ENCODE measurements around the gene C6orf118. TPM values are rescaled to one million over a fixed set of nuclear protein-coding genes. Genes with fewer than 3 reads are reported as not detected.

The C6orf118 gene
- total RNA-seq, 1 donor from 2014 or later, result 2.2 TPM

DNA sequence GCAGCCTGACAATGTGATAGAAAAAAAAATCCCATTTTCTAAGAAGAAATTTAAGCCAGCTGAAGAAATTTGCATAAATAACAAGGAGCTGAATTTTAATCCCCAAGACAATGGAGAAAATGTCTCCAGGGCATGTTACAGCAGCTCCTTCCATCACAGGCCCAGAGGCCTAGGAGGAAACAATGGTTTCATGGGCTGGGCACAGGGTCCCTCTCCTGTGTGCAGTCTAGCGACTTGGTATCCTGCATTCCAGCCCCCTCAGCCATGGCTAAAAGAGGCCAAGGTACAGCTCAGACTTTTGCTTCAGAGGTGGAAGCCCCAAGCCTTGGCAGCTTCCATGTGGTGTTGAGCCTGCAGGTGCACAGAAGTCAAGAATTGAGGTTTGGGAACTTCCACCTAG is 73.1 kb downstream of the C6orf118 start:
- Mint-ChIP-seq H3K4me1 (peaks cover 13% of the 10 kb centered on the region), H3K9me3 (peaks cover 28% of the 10 kb centered on the region), H3K36me3 (peaks cover 3% of the 10 kb centered on the region), H3K27ac (no peak overlapping the region), H3K27me3 (ENCODE audit: insufficient read depth, low read depth) (peaks cover 6% of the 10 kb centered on the region), H3K4me3 (no peak overlapping the region)
- Histone ChIP-seq H3K27ac (no peak overlapping the region), H3K4me1 (no peaks in the 10 kb centered on the region), H3K79me2 (ENCODE audit: low read depth) (no peaks in the 10 kb centered on the region), H3K27me3 (no peaks in the 10 kb centered on the region), H3K9me3 (ENCODE audit: low read depth) (no peaks in the 10 kb centered on the region), H3K36me3 (no peaks in the 10 kb centered on the region), H3F3A (ENCODE audit: low read depth) (no peaks in the 10 kb centered on the region), H4K20me1 (ENCODE audit: low read depth) (no peaks in the 10 kb centered on the region), H3K4me2 (no peak overlapping the region), H3K9ac (no peak overlapping the region), H2AFZ (replicated peaks) (no peak overlapping the region), H3K4me3 (no peak overlapping the region)
- no peak for DNase-seq (ENCODE audit: low spot score)
- TF ChIP-seq EZH2 (IDR thresholded peaks at IDR 0.05) (no peak), EZH2phosphoT487 (IDR thresholded peaks at IDR 0.05) (no peak)
- TF ChIP-seq, protein P1, sequence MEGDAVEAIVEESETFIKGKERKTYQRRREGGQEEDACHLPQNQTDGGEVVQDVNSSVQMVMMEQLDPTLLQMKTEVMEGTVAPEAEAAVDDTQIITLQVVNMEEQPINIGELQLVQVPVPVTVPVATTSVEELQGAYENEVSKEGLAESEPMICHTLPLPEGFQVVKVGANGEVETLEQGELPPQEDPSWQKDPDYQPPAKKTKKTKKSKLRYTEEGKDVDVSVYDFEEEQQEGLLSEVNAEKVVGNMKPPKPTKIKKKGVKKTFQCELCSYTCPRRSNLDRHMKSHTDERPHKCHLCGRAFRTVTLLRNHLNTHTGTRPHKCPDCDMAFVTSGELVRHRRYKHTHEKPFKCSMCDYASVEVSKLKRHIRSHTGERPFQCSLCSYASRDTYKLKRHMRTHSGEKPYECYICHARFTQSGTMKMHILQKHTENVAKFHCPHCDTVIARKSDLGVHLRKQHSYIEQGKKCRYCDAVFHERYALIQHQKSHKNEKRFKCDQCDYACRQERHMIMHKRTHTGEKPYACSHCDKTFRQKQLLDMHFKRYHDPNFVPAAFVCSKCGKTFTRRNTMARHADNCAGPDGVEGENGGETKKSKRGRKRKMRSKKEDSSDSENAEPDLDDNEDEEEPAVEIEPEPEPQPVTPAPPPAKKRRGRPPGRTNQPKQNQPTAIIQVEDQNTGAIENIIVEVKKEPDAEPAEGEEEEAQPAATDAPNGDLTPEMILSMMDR (IDR thresholded peaks at IDR 0.05), result no peak

GRCh38 chr6:165232731-165233488 is 76.5 kb downstream of the C6orf118 start:
- H3K27ac Mint-ChIP-seq, result no peak overlapping the region
- H3K4me3 Mint-ChIP-seq, result no peak overlapping the region
- H3K27me3 Mint-ChIP-seq (ENCODE audit: insufficient read depth, low read depth), result peaks cover 6% of the 10 kb centered on the region

DNA sequence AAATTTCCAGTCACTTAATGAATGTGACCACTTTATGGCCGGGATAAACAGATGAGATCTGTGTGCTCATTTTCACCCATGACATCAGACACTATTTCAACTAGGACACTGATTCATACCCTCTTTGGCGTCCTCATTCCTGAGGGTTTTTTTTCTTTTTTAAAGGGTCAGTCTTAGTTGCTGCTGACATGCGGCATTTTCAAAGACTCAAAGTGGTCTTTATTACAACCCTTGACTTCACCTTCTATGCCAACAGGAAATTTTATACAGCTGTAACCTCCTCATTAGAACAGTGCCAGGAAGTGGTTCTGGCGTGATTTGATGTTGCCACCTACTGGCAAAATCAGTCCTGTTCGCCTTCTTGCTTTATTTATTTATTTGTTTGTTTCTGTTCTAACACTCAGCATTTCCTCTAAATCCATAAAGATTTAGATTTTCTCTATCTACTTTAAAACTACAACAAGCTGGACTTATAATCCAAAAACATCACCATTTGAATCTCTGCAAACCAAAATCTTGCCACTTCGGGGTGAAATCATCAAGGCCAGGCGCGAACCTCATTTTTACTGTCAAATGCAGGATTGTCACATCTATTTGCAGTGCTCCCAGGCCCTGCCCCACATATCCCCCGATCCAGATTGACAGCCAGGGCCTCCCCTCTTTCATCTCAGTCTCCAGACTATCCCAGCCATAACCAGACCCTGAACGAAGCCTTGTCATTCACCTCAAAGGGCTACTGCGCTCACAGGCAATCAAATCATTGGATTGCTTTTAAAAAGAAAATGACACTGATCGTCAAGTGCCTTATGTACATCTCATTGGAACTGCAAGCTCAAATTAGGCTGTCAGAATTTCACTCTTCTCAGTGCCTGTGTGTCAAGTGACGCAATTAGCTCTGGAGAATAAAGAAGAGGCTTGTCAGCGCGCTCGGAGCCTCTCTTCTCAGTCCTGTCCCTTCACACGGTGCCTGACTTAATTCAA is 77.5 kb downstream of the C6orf118 start:
- peak; percentile 52 for DNase-seq (ENCODE audit: low spot score)
- H3K36me3 ChIP-seq, result no peaks in the 10 kb centered on the region
- H3K4me3 Mint-ChIP-seq, result no peak overlapping the region
- peaks cover 2% of the 10 kb centered on the region for H3K27me3 Mint-ChIP-seq (ENCODE audit: insufficient read depth, low read depth)
- H4K20me1 ChIP-seq (ENCODE audit: low read depth), result no peaks in the 10 kb centered on the region
- H3K4me1 Mint-ChIP-seq, result peaks cover 13% of the 10 kb centered on the region
- no peak overlapping the region for H3K4me2 ChIP-seq
- H3K79me2 ChIP-seq (ENCODE audit: low read depth), result no peaks in the 10 kb centered on the region
- TF ChIP-seq, protein P1 (IDR thresholded peaks at IDR 0.05), result peak; percentile 81
- TF ChIP-seq EZH2 (IDR thresholded peaks at IDR 0.05), result no peak
- H3K27ac ChIP-seq, result no peak overlapping the region
- no peak overlapping the region for H2AFZ ChIP-seq (replicated peaks)
- H3K9me3 Mint-ChIP-seq, result peaks cover 18% of the 10 kb centered on the region
- no peaks in the 10 kb centered on the region for H3K4me1 ChIP-seq
- H3K27ac Mint-ChIP-seq, result peak overlapping the region; percentile 55
- H3F3A ChIP-seq (ENCODE audit: low read depth), result no peaks in the 10 kb centered on the region
- no peaks in the 10 kb centered on the region for H3K36me3 Mint-ChIP-seq
- no peak overlapping the region for H3K9ac ChIP-seq
- H3K9me3 ChIP-seq (ENCODE audit: low read depth), result no peaks in the 10 kb centered on the region
- H3K27me3 ChIP-seq, result no peaks in the 10 kb centered on the region
- H3K4me3 ChIP-seq, result no peak overlapping the region

More at GRCh38 chr6:165232731-165233488, 76.5 kb downstream of the C6orf118 start:
- H3F3A ChIP-seq (ENCODE audit: low read depth), result no peaks in the 10 kb centered on the region
- H3K27me3 ChIP-seq, result no peaks in the 10 kb centered on the region
- peak overlapping the region; percentile 7 for H2AFZ ChIP-seq (replicated peaks)
- no peak overlapping the region for H3K9ac ChIP-seq
- H3K36me3 ChIP-seq, result no peaks in the 10 kb centered on the region
- no peaks in the 10 kb centered on the region for H3K79me2 ChIP-seq (ENCODE audit: low read depth)
- no peaks in the 10 kb centered on the region for H3K4me1 ChIP-seq
- H3K4me2 ChIP-seq, result no peak overlapping the region
- H3K4me1 Mint-ChIP-seq, result peaks cover 13% of the 10 kb centered on the region
- peaks cover 25% of the 10 kb centered on the region for H3K9me3 Mint-ChIP-seq
- no peak overlapping the region for H3K27ac ChIP-seq
- H3K36me3 Mint-ChIP-seq, result peaks cover 3% of the 10 kb centered on the region
- H4K20me1 ChIP-seq (ENCODE audit: low read depth), result no peaks in the 10 kb centered on the region
- H3K4me3 ChIP-seq, result no peak overlapping the region
- TF ChIP-seq EZH2phosphoT487 (IDR thresholded peaks at IDR 0.05) (no peak), EZH2 (IDR thresholded peaks at IDR 0.05) (no peak)
- TF ChIP-seq, protein P1 (IDR thresholded peaks at IDR 0.05), result no peak
- no peak for DNase-seq (ENCODE audit: low spot score)
- no peaks in the 10 kb centered on the region for H3K9me3 ChIP-seq (ENCODE audit: low read depth)
